ENCODE measurements around the gene NF2.
A peak's percentile ranks its signal among the peaks of the same experiment; 100 is the strongest.
"Not testable (repeated sequence)": the region's sequence is repeated elsewhere in the genome, so short reads cannot be mapped to it uniquely, and the experiment has no call there.

NF2 gene

DNA sequence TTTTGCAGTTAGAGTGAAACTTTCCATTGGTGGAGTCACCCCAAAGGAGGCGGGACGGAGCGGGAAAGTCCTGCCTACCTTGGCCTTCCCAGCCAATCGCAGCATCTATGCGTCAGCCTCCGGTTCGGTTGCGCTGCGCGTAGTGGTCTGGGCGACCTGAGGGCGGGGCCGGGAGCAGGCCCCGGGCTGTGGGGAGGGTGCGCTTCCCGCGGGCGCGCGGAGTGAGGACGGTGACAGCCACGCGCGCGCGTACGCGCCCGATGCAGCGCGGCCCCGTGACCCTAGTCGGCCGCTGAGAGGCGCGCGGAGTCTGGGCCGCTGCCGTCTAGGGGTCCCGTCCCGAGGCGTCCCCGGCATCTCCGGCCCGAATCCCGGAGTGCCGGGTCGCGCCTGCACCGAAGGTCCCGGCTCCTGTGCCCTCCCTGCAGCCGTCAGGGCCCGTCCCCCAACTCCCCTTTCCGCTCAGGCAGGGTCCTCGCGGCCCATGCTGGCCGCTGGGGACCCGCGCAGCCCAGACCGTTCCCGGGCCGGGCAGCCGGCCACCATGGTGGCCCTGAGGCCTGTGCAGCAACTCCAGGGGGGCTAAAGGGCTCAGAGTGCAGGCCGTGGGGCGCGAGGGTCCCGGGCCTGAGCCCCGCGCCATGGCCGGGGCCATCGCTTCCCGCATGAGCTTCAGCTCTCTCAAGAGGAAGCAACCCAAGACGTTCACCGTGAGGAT, at the start of gene NF2:
Gene NF2 (plus strand): TSS at position 276 of the 718 bp plus-strand sequence. CDS start 366 bp downstream, at position 642.
- peak; percentile 98 for DNase-seq

DNA sequence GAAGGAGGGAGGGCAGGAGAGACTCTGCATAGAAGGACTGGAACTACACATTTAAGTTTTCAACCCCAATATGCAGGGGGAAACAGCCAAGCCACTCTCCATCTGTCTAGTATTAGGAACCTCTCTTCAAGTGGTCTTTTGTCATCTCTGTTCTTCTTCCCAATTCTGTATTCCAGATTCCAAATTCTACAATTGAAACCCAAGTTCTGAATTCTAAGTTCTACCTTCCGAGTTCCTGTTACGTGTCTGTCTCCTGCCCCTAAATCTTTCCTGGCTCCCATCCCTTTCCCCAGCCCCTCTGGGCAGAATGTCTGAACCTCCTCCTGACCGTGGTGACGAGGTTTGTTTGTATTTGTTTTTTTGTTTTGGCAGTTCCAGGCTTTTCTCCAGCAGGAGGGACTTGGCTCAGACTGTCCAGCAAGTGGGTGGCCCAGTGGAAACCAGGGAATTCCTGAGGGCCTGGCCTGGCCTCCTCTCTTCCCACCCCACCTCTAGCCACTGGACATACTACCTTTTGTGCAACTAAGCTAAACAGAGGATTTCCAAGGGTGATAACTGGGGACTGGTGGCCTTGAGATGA, 48.3 kb upstream of the NF2 start:
- DNase-seq: no peak

DNA sequence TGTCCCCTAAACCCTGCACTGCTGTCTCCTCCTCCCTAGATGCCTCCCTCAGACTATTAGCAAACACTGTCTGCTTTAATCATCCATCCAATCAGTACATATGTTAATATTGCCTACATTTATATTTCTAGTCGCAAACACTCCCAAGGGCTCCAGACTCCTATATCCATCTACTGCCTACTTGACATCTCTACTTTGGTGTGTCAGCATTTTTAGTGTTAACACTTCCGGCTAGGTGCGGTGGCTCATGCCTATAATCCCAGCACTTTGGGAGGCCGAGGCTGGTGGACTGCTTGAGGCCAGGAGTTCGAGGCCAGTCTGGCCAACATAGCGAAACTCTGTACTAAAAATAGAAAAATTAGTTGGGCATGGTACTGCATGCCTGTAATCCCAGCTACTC, 44.4 kb upstream of the NF2 start:
- no peak for DNase-seq

DNA sequence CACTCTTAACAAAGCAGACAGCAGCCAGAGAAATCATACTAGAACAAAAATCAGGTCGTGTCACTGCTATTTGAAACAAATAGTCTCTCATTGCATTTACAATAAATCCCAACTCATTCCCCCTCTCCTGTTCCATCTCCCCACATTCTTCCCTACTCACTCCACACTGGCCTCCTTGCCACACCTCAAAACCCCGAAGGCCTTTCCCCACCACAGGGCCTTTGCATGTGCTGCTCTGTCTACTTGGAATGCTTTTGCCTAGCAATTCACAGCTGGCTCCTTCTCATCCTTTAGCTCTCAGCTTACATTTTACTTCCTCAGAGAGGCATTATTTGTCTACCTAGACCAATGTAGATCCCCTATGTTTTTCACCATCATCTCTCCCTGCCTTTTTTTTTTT, 43.6 kb upstream of the NF2 start:
- no peak for DNase-seq

DNA sequence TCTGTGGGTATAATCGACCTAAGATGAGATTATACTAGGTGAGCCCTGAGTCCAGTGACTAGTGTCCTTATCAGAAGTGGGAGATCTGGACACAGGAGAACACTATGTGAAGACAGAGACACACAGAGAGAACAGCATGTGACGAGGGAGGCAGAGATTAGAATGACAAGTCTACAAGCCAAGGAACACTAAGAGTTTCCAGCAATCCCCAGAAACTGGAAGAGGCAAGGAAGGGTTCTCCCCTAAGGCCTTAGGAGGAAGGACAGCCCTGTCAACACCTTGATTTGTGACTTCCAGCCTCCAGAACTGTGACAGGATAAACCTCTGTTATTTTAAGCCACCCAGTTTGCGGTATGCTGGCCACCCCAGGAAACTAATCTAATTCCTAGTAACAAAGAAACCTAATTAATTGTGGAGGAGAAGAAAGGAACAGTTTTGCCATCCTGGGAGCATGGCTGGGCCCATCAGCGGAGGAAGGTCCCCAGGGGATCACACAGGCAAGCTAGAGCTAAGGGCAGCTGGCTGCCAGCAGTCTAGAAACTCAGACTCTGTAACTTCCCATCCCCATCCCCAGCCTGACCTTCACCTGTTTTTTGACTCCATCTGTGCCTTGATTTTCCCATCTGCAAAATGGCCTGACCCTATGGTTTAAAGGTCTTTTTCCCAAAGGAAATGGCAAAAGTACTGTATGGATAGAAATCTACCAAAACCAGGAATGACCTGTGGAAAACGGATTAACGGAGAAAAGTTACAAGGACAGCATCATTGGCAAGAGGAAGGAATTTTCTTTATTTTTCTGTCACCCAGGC, 39.6 kb upstream of the NF2 start:
- no peak for DNase-seq

DNA sequence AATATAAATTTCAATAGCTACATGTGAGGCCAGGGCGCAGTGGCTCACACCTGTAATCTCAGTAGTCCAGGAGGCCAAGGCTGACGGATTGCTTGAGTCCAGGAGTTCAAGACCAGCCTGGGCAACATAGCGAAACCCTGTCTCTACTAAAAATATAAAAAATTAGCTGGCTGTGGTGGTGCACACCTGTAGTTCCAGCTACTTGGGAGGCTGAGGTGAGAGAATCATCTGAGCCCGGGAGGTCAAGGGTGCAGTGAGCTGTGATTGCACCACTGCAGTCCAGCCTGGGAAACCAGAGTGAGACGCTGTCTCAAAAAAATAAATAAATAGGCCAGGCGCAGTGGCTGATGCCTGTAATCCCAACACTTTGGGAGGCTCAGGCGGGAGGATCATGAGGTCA, 36.9 kb upstream of the NF2 start:
- DNase-seq: not testable (repeated sequence)

DNA sequence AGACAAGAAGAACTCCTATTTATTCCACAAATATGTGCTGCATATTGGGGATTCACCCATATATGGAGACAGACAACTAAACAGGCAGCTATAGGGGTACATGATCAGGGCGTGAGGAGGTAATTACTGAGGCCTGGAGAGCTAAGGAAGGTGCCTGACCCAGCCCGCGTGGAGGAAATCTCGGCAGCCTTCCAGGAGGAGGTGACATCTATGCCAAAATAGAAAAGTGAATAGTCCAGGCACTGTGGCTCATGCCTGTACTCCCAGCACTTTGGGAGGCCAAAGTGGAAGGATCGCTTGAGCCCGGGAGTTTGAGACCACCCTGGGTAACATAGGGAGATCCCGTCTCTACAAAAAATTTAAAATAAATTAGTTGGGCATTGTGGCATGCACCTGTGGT, 36.1 kb upstream of the NF2 start:
- no peak for DNase-seq

DNA sequence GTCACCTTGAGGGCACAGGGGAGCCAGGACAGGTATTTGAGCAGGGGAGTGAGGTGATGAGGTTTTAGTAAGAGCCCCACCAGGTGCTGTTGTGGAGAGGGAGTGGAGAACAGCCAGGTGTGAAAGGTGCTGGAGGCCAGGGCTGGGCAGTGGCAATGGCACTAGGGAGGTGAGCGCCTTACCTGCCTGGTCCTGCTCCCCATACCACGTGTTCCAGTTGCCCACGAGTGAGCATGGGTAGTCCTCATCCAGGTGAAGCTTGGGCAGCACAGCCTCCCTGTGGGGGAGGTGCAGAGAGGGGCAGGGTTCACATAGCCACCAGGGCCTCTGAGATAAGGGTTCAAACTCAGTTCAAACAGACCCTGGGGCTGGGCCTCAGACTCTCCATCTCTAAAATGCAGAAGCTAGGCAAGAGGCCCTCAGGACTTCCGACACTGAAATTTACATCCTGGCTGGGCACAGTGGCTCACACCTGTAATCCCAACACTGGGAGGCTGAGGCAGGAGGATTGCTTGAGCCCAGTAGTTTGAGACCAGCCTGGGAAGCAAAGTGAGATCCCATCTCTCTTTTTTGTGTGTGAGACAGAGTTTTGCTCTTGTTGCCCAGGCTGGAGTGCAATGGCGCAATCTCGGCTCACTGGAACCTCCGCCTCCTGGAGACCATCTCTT, 34.3 kb upstream of the NF2 start:
- no peak for DNase-seq

DNA sequence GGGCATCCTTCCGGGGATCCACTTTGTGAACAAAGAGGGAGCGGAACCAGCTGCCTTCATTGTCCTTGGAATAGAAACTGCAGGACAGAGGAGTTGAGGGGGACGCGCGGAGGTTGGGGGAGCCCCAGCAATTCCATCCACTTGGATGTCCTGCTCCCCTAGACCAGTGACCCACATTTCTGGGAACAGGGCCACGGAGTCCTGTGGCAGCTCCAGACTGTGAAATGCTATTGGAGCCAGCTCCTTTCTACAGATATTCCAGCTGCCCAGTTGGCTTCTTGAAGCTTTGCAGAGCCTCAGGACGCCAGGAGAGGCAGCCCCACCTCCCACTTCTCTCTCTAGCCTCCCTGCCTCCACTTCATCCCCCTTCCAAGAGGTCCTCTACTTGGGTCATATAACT, 33.0 kb upstream of the NF2 start:
- DNase-seq: no peak

DNA sequence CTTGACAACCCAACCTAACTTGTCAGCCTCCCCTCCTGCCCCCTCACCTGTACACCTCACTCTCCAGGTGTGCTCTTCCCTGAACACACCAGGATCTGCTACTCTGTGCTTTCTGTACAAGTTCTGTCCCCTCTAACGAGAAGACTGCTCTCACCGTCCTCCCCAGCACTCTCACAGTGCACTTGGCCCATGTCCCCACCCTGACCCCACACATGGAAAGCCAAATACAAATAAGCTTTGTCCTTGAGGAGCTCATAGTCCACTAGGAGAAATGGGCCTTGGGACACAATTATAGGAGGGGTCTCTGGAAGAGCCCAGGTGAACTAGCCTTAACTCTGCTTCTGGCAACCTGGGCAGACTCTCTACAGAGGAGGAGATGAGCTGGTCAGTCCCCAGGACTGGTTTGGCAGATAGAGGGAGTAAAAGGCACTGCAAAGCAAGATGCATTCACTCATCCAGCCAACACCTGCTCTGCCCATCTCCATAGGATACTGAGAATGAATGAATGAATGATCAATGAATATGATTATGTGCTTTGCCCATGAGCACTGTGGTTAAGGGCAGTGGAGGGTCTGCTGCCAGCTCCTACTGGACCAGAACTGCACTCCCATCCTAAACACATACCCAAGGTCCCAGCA, 32.4 kb upstream of the NF2 start:
- no peak for DNase-seq

DNA sequence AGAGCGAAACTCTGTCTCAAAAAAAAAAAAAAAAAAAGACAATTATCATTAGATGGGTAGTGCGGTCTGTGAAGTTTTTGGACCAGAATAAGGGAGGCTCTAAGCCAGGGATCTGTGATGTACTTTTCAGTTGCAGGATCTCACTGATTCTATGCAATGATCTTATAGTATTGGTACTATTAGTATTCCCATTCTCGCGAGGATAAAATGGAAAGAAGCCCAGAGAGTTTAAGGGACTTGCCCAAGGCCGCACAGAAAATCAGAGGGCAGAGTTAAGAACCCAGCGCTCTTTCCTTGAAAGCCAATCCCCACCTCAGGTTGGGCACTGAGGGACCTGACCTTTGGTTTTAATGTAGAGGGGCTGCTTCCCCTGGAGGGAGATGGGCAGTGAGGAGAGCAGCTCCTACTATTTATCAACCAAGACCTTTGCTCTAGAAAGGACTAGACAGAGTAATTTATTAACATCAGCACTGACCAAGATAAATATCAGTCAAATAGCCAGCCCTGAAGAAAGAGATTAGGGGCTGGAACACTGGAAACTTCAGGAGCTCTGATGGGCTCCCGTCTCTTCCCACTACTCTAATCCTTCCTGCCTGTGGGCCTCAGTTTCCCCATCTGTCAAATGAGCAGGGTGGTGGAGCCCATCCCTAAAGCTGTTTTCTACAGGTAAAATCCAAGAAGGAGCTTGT, 28.5 kb upstream of the NF2 start:
- no peak for DNase-seq

DNA sequence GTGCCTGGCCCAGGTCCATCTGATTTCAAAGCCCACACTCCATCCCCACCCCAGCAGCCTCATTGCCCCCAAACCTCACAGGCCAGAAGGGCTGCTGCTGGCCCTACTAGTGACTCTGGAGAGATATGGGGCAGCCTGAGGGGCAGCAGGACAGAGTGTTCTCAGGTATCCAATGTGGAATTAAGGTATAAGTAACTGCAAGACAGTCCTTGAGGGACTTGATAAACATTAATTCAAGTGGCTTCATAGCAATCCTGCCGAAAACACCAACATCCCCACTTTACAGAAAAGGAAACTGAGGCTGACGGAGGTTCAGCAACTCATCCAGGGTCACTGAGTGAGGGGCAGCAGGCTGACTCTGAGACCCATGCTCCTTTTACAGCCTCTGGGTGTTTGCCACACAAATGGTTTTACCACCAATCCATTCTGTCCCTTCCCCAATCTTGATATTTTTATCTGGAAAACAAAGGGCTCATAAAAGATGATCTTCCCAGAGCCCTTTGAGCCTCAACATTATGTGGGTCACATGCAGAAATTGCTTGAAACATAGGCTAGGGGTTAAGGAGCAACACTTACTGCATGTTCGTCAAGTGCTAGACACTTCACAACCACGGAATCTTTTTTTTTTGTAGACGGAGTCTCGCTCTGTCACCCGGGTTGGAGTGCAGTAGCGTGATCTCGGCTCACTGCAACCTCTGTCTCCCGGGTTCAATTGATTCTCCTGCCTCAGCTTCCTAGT, 24.8 kb upstream of the NF2 start:
- no peak for DNase-seq

DNA sequence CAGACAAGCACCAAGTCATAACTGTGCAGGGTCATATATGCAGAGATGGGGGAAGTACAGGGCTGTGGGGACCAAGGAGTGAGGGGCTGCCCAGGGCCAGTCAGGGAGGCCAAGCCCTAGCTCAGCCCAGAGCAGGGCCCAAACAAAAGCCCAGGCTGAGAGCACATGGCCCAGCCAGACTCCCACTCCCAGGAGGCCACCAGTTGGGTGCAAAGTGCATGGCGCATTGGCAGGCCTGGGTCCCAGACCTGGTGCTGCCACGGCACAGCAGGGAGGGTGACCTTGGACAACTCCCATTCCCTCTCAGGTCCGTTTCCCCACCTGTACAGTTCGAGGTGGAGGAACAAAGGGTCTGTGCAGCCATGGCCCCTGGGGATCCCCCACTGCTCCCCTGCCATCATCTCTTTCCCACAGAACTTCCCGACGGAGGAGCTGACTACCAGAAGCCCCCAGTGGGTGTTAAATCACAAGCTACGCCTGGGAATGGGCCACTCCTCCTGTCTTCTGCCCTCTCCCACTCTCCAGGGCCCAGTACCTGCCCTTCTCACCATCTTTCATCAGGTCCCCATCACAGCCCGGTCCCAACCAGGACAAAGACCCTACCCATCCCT, 23.1 kb upstream of the NF2 start:
- DNase-seq: no peak

DNA sequence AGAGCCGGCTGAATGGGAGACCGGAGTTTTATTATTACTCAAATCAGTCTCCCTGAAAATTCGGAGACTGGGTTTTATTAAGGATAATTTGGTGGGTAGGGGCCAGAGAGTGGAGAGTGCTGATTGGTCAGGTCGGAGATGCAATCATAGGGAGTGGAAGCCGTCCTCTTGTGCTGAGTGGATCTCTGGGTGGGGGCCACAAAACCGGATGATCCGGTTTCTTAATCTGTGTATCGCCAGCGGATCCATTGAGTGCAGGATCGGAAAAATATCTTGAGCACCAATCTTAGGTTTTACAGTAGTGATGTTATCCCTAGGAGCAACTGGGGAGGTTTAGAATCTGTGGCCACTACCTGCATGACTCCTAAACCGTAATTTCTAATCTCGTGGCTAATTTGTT, 21.6 kb upstream of the NF2 start:
- no peak for DNase-seq

DNA sequence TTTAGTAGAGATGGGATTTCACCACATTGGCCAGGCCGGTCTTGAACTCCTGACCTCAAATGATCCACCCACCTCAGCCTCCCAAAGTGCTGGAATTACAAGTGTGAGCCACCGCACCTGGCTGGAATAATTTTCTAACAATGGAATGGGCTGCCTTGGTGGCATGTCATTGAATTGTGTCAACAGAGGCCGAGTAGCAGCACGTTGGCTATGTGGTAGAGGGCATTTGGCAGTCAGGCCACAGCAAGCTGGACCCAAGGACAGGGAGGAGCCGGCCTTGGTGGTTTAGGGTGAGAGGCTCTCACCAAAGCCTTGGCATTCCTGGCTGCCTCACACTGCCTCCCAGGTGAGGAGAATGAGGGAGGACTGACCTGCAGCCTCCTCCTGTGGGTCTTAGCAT, 18.5 kb upstream of the NF2 start:
- DNase-seq: no peak

DNA sequence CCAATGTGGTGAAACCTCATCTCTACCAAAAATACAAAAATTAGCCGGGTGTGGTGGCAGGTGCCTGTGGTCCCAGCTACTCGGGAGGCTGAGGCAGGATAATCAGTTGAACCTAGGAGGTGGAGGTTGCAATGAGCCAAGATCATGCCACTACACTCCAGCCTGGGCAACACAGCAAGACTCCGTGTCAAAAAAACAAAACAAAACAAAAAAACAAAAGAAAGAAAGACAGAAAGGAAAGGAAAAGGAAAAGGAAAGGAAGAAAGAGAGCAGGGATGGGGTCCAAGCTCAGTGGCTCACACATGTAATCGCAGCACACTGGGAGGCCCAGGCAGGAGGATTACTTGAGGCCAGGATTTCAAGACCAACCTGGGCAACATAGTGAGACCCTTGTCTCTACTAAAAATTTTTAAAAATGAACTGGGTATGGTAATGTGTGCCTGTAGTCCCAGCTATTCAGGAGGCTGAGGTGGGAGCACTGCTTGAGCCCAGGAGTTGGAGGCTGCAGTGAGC, 17.2 kb upstream of the NF2 start:
- not testable (repeated sequence) for DNase-seq

DNA sequence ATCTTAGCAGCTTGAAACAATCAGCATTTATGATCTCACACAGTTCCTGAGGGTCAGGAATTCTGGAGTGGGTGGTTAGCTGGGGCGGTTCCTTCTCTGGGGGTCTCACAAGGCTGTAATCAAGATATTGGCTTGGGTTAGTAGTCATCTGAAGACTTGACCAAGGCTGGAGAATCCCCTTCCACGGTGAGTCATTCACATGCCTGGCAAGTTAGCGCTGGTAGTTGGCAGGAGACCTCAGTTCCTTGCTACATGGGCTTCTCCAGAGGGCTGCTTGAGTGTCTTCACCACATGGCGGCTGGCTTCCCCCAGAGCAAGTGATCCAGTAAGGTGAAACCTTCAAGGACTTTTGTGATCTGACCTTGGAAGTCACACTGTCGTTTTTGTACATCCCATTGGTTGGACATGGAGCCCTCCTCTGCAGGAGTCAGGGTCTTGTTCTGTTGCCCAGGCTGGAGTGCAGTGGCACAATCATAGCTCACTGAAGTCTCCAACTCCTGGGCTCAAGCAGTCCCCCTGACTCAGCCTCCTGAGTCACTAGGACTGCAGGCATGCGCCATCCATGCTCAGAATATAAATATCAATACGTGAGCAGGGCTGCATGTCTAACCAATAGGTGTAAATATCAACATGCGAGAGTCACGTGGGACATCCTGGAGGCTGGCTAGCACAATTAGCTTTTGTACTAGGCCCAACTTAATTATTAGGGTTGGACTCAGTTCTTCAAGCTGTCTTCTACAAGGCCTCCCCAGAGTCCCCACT, 15.3 kb upstream of the NF2 start:
- no peak for DNase-seq

DNA sequence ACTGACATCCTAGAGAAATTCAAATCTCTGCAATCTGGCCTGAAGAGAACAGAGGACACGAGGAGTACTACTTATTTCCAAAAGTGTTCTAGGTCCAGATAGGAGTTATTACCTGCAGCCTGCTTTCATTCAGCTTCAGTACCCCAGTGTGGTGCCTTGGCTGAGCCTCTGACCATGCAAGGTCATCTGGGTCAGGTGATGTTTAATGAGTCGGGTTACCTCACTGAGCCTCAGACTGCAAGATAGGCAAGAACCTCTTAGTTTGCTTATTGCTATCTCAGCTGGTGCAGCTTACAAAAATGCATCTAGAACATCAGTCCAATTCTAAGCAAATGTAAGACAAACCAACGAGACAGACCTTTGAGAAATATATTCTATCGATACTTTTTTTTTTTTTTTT, 9.5 kb upstream of the NF2 start:
- DNase-seq: no peak

DNA sequence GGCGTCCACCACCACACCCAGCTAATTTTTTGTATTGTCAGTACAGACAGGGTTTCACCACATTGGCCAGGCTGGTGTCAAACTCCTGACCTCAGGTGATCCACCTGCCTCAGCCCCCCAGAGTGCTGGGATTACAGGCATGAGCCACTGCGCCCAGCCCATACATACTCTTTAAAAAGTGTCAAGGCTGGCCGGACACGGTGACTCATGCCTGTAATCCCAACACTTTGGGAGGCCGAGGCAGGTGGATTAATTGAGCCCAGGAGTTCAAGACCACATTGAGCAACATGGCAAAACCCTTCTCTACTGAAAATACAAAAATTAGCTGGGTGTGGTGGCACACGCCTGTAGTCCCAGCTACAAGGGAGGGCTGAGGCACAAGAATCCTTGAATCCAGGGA, 9.0 kb upstream of the NF2 start:
- DNase-seq: not testable (repeated sequence)

DNA sequence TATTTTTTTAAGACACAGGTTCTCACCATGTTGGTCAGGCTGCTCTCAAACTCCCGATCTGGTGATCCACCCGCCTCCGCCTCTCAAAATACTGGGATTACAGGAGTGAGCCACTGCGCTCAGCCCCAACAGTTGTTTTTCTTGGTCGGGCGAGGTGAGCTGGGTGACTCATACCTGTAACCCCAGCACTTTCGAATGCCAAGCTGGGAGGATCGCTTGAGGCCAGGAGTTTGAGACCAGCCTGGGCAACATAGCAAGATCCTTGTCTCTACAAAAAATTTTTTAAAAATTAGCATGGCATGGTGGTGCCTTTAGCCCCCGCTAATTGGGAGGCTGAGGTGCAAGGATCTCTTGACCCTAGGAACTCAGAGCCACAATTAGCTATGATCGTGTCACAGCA, 7.0 kb upstream of the NF2 start:
- DNase-seq: no peak
